Activated CD8-positive, alpha-beta memory T cell treated with anti-CD3 and anti-CD28 coated beads for 4 hours (primary cell): Measurements from ENCODE around the gene SLC6A3.

Experiments
- DNase-seq, 2 donors: peaks; one replicate each; pipeline ENCODE4 v3.0.0-alpha.2; 2020; ENCODE audit warnings: low read depth in 2 of 2

Gene SLC6A3

DNA sequence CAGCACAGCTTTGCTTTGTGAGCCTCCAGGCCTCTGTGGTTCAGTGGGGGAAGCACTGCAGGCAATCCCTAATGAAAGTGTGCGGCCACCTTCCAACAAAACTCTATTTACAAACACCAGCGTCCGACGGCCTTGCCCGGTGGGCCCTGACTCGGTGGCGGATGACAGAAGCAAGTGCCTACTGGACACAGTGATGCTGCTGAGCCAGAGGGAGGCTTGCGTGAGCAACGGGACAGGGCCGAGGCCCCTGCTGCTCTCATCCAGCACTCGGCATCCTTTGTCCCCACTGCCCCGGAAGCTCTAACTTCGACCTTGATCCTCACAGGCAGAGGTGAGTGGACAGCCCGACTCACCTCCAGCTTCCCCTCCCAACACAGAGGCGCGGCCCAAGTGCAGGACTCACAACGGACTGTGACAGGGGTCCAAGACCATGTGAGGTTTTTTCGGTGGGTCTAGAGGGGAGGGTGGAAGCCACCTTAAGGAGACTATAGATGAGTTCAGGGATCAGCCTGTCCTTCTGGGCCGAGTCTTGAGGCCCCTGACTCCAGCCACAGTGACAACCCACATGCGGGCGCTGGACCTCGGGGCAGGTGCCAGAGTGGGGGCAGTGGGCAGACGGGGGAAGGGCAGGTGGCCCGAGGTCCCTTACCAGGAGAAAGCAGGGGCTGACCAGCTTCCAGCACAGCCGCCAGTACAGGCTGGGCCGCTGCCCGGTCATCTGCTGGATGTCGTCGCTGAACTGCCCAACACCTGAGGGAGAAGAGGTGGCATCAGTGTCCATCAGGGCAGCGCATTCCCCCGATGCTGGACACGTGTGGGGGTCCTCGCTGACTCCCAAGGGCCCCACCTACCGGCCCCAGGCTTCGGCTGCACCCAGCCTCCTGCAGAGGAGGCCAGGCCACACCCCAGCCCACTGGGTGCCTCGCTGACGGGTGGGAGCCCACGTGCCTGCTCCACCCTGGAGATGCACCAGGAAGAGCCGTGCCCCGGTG lies 39.4 kb downstream of the SLC6A3 start:
- DNase-seq, result no peak

DNA sequence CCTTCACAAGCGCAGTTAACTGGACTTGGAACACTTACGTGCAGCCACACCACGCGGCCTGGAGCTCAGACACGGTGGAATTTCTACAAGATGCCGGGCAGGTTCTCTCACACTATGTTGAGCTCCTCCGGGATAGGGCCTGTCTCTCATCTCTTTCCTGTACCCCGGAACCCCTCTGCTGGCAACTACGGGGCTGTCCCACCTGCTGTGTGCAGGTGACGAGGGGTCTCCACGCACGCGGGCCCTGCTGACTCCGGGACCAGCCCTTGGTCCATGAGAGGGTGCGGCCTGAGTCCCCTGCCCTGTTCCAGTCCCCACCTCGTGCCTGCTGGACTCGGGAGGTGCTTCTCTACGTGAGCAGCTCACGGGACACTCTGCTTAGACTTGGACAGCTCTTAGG lies 40.1 kb downstream of the SLC6A3 start:
- DNase-seq, result no peak

DNA sequence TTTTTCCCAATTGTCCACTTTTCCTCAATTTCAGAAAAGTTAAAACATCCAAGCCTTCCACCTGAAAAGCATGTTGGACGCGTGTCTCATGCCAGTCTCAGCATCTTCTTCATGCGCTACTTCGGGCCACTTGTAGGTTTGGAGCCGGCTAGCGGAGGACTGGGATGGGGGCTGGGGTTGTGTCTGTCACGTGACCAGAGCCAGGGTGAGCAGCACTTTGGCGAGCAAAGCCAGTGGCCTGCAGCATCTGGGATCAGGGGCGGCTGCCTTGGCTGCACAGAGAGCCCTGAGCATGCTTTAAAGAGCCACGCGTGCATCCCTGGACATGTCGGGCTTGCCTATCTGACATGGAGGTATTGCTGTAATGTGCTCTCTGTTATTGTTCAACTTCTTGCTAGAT lies 41.2 kb downstream of the SLC6A3 start:
- DNase-seq, result no peak

DNA sequence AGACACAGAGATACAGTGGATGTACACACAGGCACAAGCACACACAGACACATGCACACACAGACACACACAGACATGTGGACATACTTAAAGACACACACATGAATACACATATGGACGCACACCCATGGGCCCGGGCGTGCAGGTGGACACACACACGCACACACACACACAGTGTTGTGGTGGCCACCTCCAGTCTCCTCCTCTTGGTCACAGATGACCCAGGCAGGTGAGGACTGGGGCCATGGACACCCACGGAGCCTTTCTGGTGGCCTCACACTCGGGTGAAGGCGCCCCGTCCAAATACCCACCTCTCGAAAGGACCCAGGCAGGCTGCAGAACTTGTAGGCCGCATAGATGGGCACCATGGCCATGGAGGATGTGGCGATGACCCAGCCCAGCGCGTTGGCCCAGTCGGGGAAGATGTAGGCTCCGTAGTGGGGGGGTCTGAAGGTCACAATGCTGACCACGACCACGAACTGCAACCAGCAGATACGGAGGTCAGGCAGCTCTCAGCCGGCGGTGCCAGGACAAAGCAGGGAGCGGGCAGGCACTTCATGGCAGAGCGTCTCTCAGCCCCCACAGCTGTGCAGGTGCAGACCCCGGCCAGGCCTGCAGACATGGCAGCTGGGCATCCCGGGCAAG lies 42.5 kb downstream of the SLC6A3 start:
- no peak for DNase-seq

DNA sequence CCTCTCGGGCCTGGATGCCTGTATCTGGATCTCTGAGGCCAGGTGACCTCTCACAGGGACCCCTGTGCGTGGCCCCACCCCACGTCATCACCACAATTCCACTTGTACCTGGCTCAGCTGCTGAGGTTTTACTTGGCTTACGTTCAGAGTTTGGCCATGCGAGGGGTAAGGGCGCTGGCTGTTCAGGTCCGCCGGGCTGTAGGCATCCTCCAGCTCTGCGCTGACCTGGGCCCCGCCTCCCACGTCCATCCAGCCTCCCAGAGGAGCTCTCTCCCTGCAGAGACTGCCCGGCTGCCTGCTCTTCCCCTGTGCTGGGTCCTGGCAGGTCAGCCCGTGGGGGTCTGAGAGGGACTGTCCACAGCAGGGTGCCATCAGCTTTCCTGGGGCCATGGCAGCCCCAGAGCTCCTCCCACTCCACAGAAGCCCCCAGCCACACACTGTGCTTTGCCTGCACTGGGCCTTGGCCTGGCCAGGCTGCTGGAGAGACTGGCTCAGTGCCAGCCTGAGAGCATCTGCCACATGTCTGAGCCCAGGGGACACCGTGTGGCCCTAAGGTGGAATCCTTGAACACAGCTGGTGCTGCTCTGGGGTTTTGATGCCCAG lies 43.6 kb downstream of the SLC6A3 start:
- DNase-seq, result no peak

DNA sequence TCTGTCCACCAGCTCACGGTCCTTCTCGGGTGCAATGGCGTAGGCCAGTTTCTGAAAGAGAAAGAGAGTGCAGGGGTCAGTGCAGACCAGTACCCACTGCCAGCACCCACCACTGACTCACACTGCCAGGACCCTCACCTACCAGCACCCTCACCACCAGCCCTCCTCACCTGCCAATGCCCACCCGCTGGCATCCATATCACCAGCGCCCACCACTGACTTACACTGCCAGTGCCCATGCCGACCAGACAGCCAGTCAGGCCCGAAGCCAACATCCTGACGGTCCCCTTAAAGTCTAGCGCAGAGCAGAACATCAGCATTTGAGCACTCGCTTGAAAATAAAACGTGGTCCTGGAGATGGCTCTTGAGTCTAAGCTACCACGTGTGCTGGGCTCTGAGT lies 44.3 kb downstream of the SLC6A3 start:
- no peak for DNase-seq

DNA sequence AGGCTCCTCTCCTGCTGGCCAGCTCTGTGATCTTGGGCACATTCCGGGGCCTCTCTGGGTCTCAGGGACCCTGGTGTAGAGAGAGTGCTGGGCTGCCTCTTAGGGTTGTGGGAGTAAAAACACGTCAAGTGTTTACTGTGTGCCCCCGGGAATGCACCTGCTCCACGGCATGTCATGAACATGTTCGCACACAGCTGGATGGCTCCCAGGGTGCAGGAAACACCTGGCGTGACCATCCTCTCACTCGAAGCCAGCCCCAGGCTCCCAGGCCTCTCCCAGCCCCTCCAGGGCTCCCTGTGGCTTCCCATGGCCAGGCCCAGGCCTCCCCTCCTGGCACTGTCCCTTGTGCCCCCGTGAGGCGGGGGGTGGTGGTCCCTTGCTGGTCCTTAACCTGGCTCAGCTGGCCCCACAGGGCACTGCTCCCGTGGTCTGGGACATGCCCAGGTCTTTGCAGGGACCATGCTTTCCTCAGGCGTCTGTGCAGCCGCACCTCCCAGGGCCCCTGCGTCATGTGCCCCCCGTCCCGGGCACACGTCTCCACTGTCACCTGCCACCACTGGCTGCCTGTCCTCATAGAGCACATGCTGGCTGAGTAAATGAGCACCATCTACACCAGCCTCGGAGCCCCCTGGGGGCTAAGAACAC lies 44.9 kb downstream of the SLC6A3 start:
- no peak for DNase-seq

DNA sequence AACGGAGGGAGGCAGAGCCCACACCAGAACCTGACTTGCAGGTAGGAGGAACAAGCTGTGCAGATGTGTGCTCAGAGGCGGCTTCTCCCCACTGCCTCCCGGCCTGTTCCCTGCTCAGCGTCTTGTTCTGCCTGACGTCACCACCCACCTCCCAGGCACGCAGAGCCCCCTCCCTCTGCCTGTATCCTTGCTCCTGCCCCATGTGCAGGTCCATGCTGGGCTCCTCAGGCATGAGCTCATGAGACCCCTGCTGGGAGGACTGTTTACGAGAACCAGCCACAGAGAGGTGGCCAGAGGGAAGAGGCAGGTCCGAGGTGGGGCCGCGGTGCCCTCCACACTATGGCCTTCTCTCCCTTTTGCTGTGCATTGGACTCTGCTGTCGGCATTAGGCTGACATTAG lies 45.5 kb downstream of the SLC6A3 start:
- no peak for DNase-seq

DNA sequence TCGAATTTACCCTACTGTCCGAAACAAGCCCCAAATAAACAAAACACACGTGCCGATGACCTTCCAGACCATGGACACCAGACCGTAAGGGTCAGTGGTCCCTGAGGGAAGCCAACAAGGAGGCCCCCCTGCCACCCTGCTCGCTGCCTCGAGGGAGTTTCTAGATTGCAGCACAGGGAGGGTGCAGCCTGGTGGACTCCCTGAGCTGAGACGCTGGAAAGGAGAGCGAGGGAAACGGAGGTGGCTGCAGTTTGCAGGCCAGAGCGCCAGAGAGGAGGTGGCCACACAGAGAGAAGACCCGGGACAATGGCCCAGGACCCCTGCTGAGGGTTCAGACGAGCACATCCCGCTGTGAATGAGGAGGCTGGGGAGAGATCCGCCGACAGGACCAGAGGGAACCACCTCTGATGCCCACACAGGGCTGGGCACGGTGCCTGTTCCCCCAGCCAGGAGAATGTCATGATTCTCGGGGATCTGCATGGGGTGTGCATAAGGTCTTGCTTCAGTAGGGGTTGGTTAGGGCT lies 48.9 kb downstream of the SLC6A3 start:
- no peak for DNase-seq

DNA sequence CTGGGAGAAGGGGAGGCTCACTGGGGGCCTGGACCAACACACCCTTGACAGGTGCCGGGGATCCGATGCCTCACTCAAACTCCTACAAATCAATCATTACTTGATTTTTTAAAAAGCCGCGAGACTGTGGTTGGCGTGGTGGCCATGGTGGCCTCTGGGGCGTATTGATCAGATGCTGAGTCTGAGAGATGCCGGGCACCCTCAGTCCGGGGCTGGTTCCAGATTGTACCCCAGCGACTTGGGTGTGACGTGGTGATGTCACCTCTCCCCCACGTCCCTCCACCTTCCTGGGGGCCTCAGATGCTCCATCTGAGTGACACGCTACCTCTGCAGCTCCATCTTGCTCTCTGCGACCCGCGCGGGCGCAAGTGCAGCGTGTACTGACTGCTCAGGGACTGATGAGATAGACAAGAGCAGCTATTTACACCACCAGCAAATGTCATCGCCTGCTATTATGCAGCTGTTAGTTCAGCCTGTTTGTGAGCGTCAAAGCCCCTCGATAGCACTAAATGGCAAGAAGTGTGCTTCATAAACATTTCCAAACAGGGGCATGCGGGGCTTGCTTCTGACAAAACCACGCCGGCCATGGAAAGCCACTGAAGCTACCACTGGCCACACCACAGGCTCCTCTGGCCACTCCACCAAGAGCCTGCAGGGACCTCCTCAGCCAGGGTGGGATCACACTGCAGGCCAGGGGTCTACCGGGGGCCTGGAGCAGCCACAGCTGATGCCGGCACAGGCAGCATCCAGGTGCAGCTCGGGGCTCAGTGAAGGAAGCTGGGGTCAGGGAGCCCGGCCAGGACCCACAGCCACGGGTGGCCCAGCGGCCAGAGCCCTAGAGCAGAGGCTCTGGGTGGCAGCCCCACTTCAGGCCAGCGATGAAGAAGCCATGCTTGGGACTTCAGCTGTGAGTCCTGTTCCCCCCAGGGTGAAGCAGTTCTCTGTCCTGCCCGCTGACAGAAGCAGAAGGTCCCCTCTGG lies 50.1 kb downstream of the SLC6A3 start:
- DNase-seq, result no peak

DNA sequence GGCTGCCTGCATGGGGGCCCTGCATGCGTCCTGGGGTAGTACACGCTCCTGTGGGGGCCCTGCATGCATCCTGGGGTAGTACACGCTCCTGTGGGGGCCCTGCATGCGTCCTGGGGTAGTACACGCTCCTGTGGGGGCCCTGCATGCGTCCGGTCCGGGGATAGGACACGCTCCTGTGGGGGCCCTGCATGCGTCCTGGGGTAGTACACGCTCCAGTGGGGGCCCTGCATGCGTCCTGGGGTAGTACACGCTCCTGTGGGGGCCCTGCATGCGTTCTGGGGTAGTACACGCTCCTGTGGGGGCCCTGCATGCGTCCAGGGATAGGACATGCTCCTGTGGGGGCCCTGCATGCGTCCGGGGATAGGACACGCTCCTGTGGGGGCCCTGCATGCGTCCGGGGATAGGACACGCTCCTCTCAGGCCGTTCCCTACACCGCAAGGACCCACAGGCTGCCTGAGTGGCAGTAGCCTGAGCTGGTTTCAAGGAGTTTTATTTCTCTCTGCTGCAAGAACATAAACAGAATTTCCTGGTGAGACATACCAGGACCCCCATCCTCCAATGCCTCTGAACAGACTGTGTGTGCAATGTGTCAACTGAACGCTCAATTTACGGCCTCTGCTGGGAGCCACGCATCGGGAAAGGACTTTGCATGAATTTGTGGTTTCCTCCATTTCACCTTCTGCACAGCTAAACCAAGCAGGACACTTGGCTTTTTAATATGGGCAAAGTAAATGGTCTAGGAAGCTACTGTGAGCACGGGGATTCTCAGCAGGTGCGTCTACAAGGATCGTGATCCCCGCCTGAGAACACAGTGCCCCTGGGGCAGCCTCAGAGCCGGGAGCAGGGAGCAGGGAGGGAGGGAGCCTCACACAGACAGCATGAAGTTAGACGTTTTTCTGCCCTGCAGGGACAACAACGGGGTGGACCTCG lies 51.4 kb downstream of the SLC6A3 start:
- DNase-seq, result no peak

DNA sequence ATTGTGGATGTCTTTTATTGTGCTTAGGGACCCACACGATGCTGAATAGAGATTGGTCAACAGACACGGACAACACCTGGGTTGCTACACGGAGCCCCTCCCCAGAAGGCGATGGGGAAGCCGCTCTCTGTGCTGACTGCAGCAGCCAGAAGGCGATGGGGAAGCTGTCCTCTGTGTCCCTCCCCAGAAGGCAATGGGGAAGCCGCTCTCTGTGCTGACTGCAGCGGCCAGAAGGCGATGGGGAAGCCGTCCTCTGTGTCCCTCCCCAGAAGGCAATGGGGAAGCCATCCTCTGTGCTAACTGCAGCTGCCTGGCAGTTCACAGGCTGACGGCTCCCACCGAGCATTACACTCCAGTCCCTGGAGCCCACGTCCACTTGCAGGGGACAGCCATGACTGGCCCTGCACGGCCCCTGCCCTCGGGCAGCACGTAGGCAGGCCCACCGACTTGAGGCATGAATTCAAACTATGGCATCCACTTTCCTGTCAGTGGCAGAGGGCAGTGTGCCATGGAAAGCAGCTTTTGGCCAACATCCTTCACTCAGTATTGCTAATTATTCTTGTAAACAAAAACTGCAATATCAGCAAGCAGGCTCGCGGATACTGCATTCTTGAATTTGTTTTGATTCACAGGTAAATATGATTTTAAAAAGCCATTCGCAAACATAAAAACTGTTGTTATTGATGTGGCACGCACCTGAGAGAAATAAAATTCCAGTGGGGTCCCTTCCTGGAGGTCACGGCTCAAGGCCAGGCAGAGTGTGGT lies 52.3 kb downstream of the SLC6A3 start:
- DNase-seq, result no peak

DNA sequence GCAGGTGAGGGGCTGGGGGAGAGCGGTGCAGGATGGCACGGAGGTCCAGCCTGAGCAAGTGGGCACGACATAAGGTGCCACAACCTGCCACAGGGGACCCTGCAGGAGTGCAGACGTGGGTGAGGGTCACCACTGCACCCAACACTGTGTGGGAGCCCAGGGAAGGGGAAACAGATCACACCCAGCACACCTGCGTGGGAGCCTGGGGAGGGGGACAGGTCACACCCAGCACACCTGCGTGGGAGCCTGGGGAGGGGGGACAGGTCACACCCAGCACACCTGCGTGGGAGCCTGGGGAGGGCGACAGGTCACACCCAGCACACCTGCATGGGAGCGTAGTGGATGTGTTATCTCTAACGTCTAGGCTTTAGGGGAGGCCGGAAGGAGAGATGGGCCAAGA lies 53.0 kb downstream of the SLC6A3 start:
- DNase-seq, result no peak

DNA sequence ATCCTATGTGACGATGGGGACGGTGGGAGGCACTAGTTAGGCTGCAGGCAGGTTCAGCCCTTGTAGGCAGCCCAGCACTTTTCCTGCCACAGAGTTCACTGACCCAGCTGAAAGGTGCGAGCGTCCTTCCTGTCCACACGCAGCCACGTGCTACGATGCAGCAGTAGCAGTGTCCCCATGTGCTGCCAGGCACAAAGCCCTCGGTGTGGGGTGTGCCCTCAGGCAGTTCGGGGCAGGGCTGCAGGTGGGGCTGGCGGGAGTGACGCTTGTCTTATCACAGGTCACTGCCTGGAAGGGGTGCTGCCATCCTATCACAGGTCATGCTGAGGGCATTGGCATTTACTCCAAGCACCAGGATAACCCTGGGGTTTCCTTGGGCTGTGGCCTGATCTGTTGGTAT lies 53.5 kb downstream of the SLC6A3 start:
- DNase-seq, result no peak

DNA sequence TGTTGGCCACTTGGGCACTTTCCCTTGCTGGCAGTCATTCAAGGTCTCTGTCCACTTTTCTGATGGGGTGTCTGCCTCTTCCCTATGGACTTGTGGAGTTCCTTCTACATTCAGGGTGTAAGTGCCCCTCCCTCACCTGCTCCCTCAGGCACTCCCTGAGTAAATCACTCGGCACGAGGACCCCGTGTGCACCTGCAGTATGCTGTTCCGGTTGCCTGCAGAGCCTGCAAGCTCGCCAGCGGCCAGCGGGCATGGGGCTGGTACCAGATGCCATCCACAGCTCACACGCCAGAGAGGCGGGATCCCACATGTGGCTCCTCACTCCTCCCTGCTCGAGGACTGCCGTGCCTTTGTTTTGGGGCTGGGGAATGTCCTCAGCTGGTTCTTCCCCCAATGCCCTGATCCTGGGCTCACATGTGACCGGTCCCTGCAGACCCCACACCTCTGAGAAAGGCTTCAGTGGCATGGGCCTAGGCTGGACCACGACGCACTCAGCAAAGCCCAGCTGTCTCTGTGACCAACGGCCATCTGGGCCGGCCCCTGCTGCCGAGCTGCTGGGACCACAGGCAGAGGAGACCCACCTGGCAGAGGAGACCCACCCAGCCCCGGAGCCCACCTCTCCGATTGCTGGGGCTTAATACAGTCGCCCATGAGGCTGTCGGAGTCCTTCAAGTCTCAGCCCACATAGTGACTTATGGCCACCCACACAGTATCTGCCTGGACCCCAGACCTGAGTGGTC lies 54.2 kb downstream of the SLC6A3 start:
- DNase-seq, result no peak

DNA sequence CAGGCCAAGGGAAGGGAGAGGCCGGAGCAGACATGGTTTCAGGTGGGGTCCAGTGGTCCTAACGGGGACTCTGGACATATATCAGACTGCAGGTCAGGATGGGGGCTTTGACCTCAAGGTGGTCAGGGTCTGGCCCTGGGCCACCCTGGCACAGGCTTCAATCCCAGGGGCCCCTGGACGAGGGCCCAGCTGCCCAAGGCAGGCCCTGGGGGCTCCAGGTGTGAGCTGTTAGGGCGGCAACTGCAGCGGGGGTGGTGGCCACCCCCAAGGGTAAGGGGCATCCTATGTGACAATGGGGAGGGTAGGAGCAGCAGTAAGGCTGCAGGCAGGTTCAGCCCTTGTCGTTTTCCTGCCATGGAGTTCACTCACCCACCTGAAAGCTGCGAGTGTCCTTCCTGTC lies 54.9 kb downstream of the SLC6A3 start:
- no peak for DNase-seq

DNA sequence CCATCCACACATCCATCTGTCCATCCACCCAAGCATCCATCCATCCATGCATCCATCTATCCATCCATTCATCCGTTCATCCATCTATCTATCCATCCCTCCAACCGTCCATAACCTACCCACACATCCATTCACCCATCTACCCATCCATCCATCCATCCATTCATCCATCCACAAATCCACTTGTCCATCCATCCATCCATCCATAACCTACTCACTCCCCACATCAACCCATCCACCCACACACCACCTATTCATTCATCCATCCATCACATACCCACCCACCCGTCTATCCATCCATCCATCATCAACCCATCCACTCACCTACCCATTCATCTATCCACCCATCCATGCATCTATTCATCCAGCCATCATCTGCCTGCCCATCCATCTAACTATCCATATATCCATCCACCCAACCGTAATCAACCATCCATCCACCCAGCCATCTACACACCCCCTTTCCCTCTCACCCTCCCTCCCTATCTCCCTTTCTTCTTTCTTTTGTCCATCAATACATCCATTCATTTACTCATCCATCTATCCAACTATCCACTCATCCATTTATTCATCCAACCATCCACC lies 56.8 kb downstream of the SLC6A3 start:
- DNase-seq, result no peak

DNA sequence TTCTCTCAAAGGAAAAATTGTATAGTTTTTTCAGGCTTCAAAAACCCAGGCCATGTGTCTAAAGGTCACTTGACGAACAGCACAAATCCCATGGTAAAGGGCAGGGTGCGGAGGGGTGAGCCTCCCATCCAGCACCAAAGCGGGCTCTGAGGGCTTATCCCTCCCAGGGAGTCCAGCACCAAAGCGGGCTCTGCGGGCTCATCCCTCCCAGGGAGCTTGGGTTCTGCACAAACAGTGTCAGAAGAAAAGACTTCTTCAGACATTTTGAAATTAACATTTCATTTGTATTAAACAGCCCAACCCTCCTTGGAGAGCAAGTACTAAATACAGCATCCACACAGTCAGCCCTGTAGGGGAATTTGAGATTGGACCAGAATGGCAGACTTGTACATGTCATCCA lies 57.4 kb downstream of the SLC6A3 start:
- no peak for DNase-seq
